DOHH2 (cell line): ENCODE measurements around the gene XRCC3.

ENCODE experiments used
- EZH2phosphoT487 ChIP-seq: fragments of 200-600 bp; sonication (generic); IDR thresholded peaks from 2 replicates; pipeline ENCODE4 v1.6.1; 2017; ENCODE audit warnings: borderline replicate concordance, mild to moderate bottlenecking, antibody characterized with exemption, low read length, moderate library complexity, mixed read lengths
- TF ChIP-seq, protein P1 (sequence below): fragments of 200-600 bp; sonication (generic); IDR thresholded peaks from one replicate; pipeline ENCODE4 v1.5.1; 2014; ENCODE audit warnings: antibody characterized with exemption, mild to moderate bottlenecking, low read depth, low read length; ENCODE audit not compliant: poor library complexity, severe bottlenecking

DNA sequence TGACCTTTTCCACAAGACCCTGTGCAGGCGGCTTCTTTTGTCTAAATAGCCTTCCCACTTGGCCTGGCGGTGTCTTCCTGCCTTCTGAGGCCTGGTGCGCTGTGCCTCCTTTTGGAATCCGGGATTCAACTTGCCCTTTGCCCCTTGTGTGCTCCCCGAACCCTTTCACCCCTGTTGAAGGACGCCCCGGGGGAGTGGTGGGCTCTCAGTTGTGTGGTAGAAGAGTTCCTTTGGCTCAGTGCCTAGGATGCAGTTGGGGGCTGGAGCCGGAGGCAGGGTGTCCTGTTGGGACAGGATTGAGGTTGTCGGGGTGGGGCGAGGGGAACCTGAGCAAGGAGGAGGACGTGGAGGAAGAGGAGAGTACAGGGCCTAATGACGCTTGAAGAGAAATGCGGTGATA lies 51.7 kb downstream of the XRCC3 start:
- TF ChIP-seq, protein P1, sequence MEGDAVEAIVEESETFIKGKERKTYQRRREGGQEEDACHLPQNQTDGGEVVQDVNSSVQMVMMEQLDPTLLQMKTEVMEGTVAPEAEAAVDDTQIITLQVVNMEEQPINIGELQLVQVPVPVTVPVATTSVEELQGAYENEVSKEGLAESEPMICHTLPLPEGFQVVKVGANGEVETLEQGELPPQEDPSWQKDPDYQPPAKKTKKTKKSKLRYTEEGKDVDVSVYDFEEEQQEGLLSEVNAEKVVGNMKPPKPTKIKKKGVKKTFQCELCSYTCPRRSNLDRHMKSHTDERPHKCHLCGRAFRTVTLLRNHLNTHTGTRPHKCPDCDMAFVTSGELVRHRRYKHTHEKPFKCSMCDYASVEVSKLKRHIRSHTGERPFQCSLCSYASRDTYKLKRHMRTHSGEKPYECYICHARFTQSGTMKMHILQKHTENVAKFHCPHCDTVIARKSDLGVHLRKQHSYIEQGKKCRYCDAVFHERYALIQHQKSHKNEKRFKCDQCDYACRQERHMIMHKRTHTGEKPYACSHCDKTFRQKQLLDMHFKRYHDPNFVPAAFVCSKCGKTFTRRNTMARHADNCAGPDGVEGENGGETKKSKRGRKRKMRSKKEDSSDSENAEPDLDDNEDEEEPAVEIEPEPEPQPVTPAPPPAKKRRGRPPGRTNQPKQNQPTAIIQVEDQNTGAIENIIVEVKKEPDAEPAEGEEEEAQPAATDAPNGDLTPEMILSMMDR, result no peak
- TF ChIP-seq EZH2phosphoT487, result no peak
